Activated CD8-positive, alpha-beta memory T cell treated with anti-CD3 and anti-CD28 coated beads, Interleukin-2, amount 10 ng/mL, durations not matched to agents 7 days and 5 days (primary cell): Measurements from ENCODE around the gene SNX1. TPM values are rescaled to one million over a fixed set of nuclear protein-coding genes. Genes with fewer than 3 reads are reported as not detected.
"Not testable (repeated sequence)": the region's sequence is repeated elsewhere in the genome, so short reads cannot be mapped to it uniquely, and the experiment has no call there.

Experiments
- ATAC-seq: fragments of 150-1000 bp; cut with Tn5 transposase; one replicate; pipeline ENCODE4 v1.10.0; 2021; ENCODE audit warnings: moderate library complexity
- CTCF ChIA-PET: fragments of 350-600 bp; sonication (Branson Sonifier 250); formaldehyde crosslinking; loops from one replicate; lab custom pipeline; 2021; ENCODE audit warnings: antibody characterized with exemption; lab: Charles Lee
- DNase-seq: peaks from one replicate; pipeline ENCODE4 v3.0.0-alpha.2; 2020
- H3K27ac Mint-ChIP-seq: one replicate; pipeline ENCODE4 v1.8.0; 2021; ENCODE audit warnings: mild to moderate bottlenecking, mixed read lengths
- H3K27me3 Mint-ChIP-seq: one replicate; pipeline ENCODE4 v1.8.0; 2021; ENCODE audit warnings: mixed read lengths
- H3K36me3 Mint-ChIP-seq: one replicate; pipeline ENCODE4 v1.8.0; 2021; ENCODE audit warnings: mild to moderate bottlenecking, mixed read lengths
- H3K4me1 Mint-ChIP-seq: one replicate; pipeline ENCODE4 v1.8.0; 2021; ENCODE audit warnings: mixed read lengths
- H3K4me3 Mint-ChIP-seq: one replicate; pipeline ENCODE4 v1.8.0; 2021; ENCODE audit warnings: mild to moderate bottlenecking, moderate library complexity, mixed read lengths
- H3K9me3 Mint-ChIP-seq: one replicate; pipeline ENCODE4 v1.8.0; 2022; ENCODE audit warnings: low read depth, mixed read lengths
- total RNA-seq, 2 experiments: library from RNA; stranded (reverse); gene quantifications; one replicate each; pipeline ENCODE4 v1.2.3, GENCODE V29; 2021

Gene SNX1
- total RNA-seq, 2 experiments from 2014 or later = 108 to 114 TPM

- peak overlapping the region; percentile 99 for H3K4me3 Mint-ChIP-seq
- H3K36me3 Mint-ChIP-seq = peaks cover 29% of the 10 kb centered on the region
- CTCF ChIA-PET = interaction anchor here (0.5 to 4.2 kb wide), 14 partner anchors 10 to 625 kb away, joined by 3 to 19 read pairs (median 4); partner anchors contain the start of genes PPIB, TRIP4 and USP3
- DNase-seq (no peak), ATAC-seq (no peak)
- peaks cover 53% of the 10 kb centered on the region for H3K4me1 Mint-ChIP-seq
- H3K27me3 Mint-ChIP-seq = no peaks in the 10 kb centered on the region
- peaks cover 3% of the 10 kb centered on the region for H3K9me3 Mint-ChIP-seq
- H3K27ac Mint-ChIP-seq = peak overlapping the region; percentile 98
Measured at GRCh38 chr15:64092075-64092820, 3.5 kb upstream of the SNX1 start.

GRCh38 chr15:64092864-64093626 is 2.7 kb upstream of the SNX1 start:
- Mint-ChIP-seq H3K27ac (peak overlapping the region; percentile 98), H3K9me3 (no peaks in the 10 kb centered on the region), H3K27me3 (no peaks in the 10 kb centered on the region), H3K36me3 (peaks cover 23% of the 10 kb centered on the region), H3K4me1 (peaks cover 61% of the 10 kb centered on the region), H3K4me3 (peak overlapping the region; percentile 99)
- ATAC-seq (peak; percentile 5), DNase-seq (peak; percentile 78)
- CTCF ChIA-PET = interaction anchor here (0.8 to 4.2 kb wide), 16 partner anchors 12 to 878 kb away, joined by 3 to 19 read pairs (median 5); partner anchors contain the start of genes PPIB, TRIP4 and USP3

- peaks cover 18% of the 10 kb centered on the region for H3K36me3 Mint-ChIP-seq
- peaks cover 66% of the 10 kb centered on the region for H3K4me1 Mint-ChIP-seq
- CTCF ChIA-PET = interaction anchor here (0.8 to 4.2 kb wide), 16 partner anchors 13 to 879 kb away, joined by 3 to 19 read pairs (median 4); partner anchors contain the start of genes PPIB, TRIP4 and USP3
- H3K9me3 Mint-ChIP-seq = no peaks in the 10 kb centered on the region
- H3K27ac Mint-ChIP-seq = peak within 1 kb of the TSS; percentile 98
- no peaks in the 10 kb centered on the region for H3K27me3 Mint-ChIP-seq
- ATAC-seq (peak; percentile 81), DNase-seq (peak; percentile 99)
- peak within 1 kb of the TSS; percentile 99 for H3K4me3 Mint-ChIP-seq
Measured at GRCh38 chr15:64093627-64094417, 2.0 kb upstream of the SNX1 start, which contains the start of gene CIAO2A. TSS of gene CIAO2A (minus strand) at chr15:64093838. CDS start at chr15:64093768, 70 bp downstream.

GRCh38 chr15:64095431-64095794 is 369 bp upstream of the SNX1 start:
- Mint-ChIP-seq H3K4me1 (peaks cover 61% of the 10 kb centered on the region), H3K9me3 (no peaks in the 10 kb centered on the region), H3K27ac (peak overlapping the region; percentile 98), H3K4me3 (peak overlapping the region; percentile 99), H3K27me3 (no peaks in the 10 kb centered on the region), H3K36me3 (peaks cover 11% of the 10 kb centered on the region)
- CTCF ChIA-PET = interaction anchor here (0.7 to 1.9 kb wide), 4 partner anchors 55 to 489 kb away, joined by 3 to 9 read pairs (median 5); no protein-coding TSS in a partner anchor
- DNase-seq (no peak), ATAC-seq (no peak)

- no peaks in the 10 kb centered on the region for H3K27me3 Mint-ChIP-seq
- no peaks in the 10 kb centered on the region for H3K9me3 Mint-ChIP-seq
- H3K4me1 Mint-ChIP-seq = peaks cover 53% of the 10 kb centered on the region
- H3K36me3 Mint-ChIP-seq = peaks cover 8% of the 10 kb centered on the region
- H3K27ac Mint-ChIP-seq = peak overlapping the region; percentile 98
- DNase-seq = no peak
- no peak for ATAC-seq
- CTCF ChIA-PET = interaction anchor here (0.9 to 2.9 kb wide), 7 partner anchors 15 to 491 kb away, joined by 3 to 15 read pairs (median 4); no protein-coding TSS in a partner anchor
- peak overlapping the region; percentile 99 for H3K4me3 Mint-ChIP-seq
Measured at GRCh38 chr15:64096668-64097384, 1.0 kb downstream of the SNX1 start.

GRCh38 chr15:64099379-64099778 is 3.6 kb downstream of the SNX1 start:
- no peak overlapping the region for H3K4me3 Mint-ChIP-seq
- no peaks in the 10 kb centered on the region for H3K27me3 Mint-ChIP-seq
- CTCF ChIA-PET = interaction anchor here (1.2 to 1.6 kb wide), 2 partner anchors 50 to 54 kb away, joined by 4 to 11 read pairs; no protein-coding TSS in a partner anchor
- H3K4me1 Mint-ChIP-seq = peaks cover 39% of the 10 kb centered on the region
- DNase-seq = no peak
- no peak overlapping the region for H3K27ac Mint-ChIP-seq
- ATAC-seq = no peak
- no peaks in the 10 kb centered on the region for H3K9me3 Mint-ChIP-seq
- H3K36me3 Mint-ChIP-seq = peaks cover 6% of the 10 kb centered on the region

- Mint-ChIP-seq H3K4me3 (no peak overlapping the region), H3K9me3 (no peaks in the 10 kb centered on the region), H3K27ac (peak overlapping the region; percentile 7), H3K27me3 (no peaks in the 10 kb centered on the region), H3K36me3 (peaks cover 6% of the 10 kb centered on the region), H3K4me1 (peaks cover 29% of the 10 kb centered on the region)
- ATAC-seq (no peak), DNase-seq (no peak)
- CTCF ChIA-PET = no interaction called here
Measured at GRCh38 chr15:64100958-64101357, 5.2 kb downstream of the SNX1 start.

- Mint-ChIP-seq H3K9me3 (no peaks in the 10 kb centered on the region), H3K4me1 (peaks cover 18% of the 10 kb centered on the region), H3K27me3 (no peaks in the 10 kb centered on the region), H3K4me3 (no peak overlapping the region), H3K36me3 (peaks cover 7% of the 10 kb centered on the region), H3K27ac (no peak overlapping the region)
- ATAC-seq (no peak), DNase-seq (no peak)
- CTCF ChIA-PET = no interaction called here
Measured at GRCh38 chr15:64102497-64102896, 6.7 kb downstream of the SNX1 start.

- H3K4me3 Mint-ChIP-seq = no peak overlapping the region
- CTCF ChIA-PET = interaction anchor here (2.0 kb wide), 1 partner anchor 48 kb away, joined by 7 read pairs; no protein-coding TSS in a partner anchor
- H3K36me3 Mint-ChIP-seq = peaks cover 5% of the 10 kb centered on the region
- no peak overlapping the region for H3K27ac Mint-ChIP-seq
- DNase-seq (no peak), ATAC-seq (no peak)
- no peaks in the 10 kb centered on the region for H3K9me3 Mint-ChIP-seq
- peaks cover 15% of the 10 kb centered on the region for H3K4me1 Mint-ChIP-seq
- no peaks in the 10 kb centered on the region for H3K27me3 Mint-ChIP-seq
Measured at GRCh38 chr15:64105113-64105704, 9.4 kb downstream of the SNX1 start.

GRCh38 chr15:64107337-64107736 is 11.6 kb downstream of the SNX1 start:
- no peaks in the 10 kb centered on the region for H3K27me3 Mint-ChIP-seq
- peaks cover 33% of the 10 kb centered on the region for H3K4me1 Mint-ChIP-seq
- no peak for DNase-seq
- H3K4me3 Mint-ChIP-seq = no peak overlapping the region
- no peaks in the 10 kb centered on the region for H3K9me3 Mint-ChIP-seq
- H3K27ac Mint-ChIP-seq = no peak overlapping the region
- CTCF ChIA-PET = interaction anchor here (1.0 kb wide), 2 partner anchors 12 to 46 kb away, joined by 3 read pairs; no protein-coding TSS in a partner anchor
- H3K36me3 Mint-ChIP-seq = peaks cover 10% of the 10 kb centered on the region
- no peak for ATAC-seq

GRCh38 chr15:64110108-64110701 is 14.4 kb downstream of the SNX1 start:
- Mint-ChIP-seq H3K36me3 (peaks cover 24% of the 10 kb centered on the region), H3K4me1 (peaks cover 30% of the 10 kb centered on the region)
- not testable (repeated sequence) for H3K4me3 Mint-ChIP-seq, ATAC-seq, DNase-seq, H3K27ac Mint-ChIP-seq, H3K27me3 Mint-ChIP-seq, H3K9me3 Mint-ChIP-seq
- CTCF ChIA-PET = interaction anchor here (1.3 to 2.6 kb wide), 3 partner anchors 39 to 43 kb away, joined by 3 to 10 read pairs (median 4); no protein-coding TSS in a partner anchor
